HFFc6 (cell line): ENCODE data around the gene TAS2R1. TPM values are rescaled to one million over a fixed set of nuclear protein-coding genes. Genes with fewer than 3 reads are reported as not detected.
A peak's percentile ranks its signal among the peaks of the same experiment; 100 is the strongest.
"Not testable (repeated sequence)": the region's sequence is repeated elsewhere in the genome, so short reads cannot be mapped to it uniquely, and the experiment has no call there.

Experiments used
- DNase-seq: peaks from one replicate; pipeline ENCODE4 v3.0.0-alpha.2; 2018
- H3K27ac Mint-ChIP-seq: 2 replicates; pipeline ENCODE4 v1.8.0; 2020; ENCODE audit warnings: mild to moderate bottlenecking, mixed read lengths
- H3K27me3 Mint-ChIP-seq: 2 replicates; pipeline ENCODE4 v1.8.0; 2021; ENCODE audit warnings: mild to moderate bottlenecking, moderate library complexity, mixed read lengths; ENCODE audit not compliant: insufficient read depth
- H3K36me3 Mint-ChIP-seq: 2 replicates; pipeline ENCODE4 v1.8.0; 2021; ENCODE audit warnings: low read depth, mixed read lengths
- H3K4me1 Mint-ChIP-seq: 2 replicates; pipeline ENCODE4 v1.8.0; 2020; ENCODE audit warnings: low read depth, mixed read lengths
- H3K4me3 Mint-ChIP-seq: 2 replicates; pipeline ENCODE4 v1.8.0; 2020; ENCODE audit warnings: mild to moderate bottlenecking, moderate library complexity, mixed read lengths
- H3K9me3 Mint-ChIP-seq: 2 replicates; pipeline ENCODE4 v1.8.0; 2020; ENCODE audit warnings: mild to moderate bottlenecking, mixed read lengths
- total RNA-seq, 6 experiments: library from RNA; stranded (reverse); fragmentation: NEBNext Ultra II Directional; extraction: Animal tissue kit (Norgen Biotek cat#: 25700); gene quantifications; 2 replicates in 1 of 6; 3 replicates in 5 of 6; pipeline ENCODE4 v1.2.3, GENCODE V29; 2021
- TF ChIP-seq, protein P1 (sequence below): fragments of 200-600 bp; sonication (generic); IDR thresholded peaks from 2 replicates; pipeline ENCODE4 v1.5.0; 2021; ENCODE audit warnings: antibody characterized with exemption, mild to moderate bottlenecking

The TAS2R1 gene
- total RNA-seq, 6 experiments from 2014 or later = 0.41 TPM; not detected in 5

DNA sequence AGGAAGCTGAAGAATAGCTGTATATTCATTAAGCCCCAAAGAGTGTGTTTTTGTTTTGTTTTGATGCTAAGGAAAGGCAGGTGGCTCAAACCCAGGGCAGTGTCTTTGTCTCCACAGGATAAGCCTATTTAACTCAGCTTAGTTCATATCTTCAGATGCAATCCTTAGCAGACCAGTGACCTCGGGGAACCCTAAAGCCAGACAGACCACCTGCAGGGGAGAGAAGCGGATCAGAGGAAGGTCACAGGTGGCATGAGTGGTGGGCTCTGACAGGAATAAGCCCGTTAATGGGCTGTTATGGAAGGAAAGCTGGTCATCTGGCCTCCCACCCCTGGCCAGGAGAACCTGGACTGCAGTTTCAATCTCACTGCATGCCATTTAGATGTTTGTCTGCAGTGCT is 30.8 kb downstream of the TAS2R1 start:
- Mint-ChIP-seq H3K27ac (no peak overlapping the region), H3K4me3 (no peak overlapping the region), H3K36me3 (no peaks in the 10 kb centered on the region), H3K9me3 (no peaks in the 10 kb centered on the region), H3K4me1 (peaks cover 28% of the 10 kb centered on the region), H3K27me3 (peaks cover 2% of the 10 kb centered on the region)
- DNase-seq = no peak
- TF ChIP-seq, protein P1, sequence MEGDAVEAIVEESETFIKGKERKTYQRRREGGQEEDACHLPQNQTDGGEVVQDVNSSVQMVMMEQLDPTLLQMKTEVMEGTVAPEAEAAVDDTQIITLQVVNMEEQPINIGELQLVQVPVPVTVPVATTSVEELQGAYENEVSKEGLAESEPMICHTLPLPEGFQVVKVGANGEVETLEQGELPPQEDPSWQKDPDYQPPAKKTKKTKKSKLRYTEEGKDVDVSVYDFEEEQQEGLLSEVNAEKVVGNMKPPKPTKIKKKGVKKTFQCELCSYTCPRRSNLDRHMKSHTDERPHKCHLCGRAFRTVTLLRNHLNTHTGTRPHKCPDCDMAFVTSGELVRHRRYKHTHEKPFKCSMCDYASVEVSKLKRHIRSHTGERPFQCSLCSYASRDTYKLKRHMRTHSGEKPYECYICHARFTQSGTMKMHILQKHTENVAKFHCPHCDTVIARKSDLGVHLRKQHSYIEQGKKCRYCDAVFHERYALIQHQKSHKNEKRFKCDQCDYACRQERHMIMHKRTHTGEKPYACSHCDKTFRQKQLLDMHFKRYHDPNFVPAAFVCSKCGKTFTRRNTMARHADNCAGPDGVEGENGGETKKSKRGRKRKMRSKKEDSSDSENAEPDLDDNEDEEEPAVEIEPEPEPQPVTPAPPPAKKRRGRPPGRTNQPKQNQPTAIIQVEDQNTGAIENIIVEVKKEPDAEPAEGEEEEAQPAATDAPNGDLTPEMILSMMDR = no peak

DNA sequence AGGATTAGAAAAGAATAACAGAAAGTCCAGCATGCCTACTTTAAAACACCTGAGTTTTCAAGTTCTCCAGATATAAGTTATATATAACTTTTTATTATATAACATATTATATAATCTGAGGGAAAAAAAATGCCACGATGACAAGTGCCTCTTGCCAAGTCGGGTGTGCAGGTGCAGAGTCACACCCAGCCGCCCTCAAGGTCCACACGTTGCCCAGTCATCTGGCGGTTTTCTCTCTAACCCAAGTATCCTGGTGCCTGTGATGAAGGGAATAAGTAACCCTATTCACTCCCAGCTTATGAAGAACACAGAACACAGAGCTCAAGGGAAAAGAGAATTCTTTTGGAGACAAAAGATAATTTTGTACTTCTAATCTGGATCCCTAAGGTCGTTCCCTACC is 31.8 kb downstream of the TAS2R1 start:
- not testable (repeated sequence) for H3K4me3 Mint-ChIP-seq, H3K27ac Mint-ChIP-seq, H3K36me3 Mint-ChIP-seq, H3K9me3 Mint-ChIP-seq, DNase-seq, H3K27me3 Mint-ChIP-seq
- peaks cover 18% of the 10 kb centered on the region for H3K4me1 Mint-ChIP-seq

DNA sequence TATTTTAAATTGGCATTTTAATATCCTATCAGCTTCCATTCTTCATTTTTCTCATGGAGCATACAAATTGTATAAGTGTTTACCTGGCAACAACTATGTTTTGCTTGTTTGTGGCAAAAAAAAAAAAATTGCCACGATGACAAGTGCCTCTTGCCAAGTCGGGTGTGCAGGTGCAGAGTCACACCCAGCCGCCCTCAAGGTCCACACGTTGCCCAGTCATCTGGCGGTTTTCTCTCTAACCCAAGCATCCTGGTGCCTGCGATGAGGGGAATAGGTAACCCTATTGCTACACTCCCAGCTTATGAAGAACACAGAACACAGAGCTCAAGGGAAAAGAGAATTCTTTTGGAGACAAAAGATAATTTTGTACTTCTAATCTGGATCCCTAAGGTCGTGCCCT is 32.8 kb downstream of the TAS2R1 start:
- H3K4me3 Mint-ChIP-seq, H3K27ac Mint-ChIP-seq, H3K9me3 Mint-ChIP-seq, DNase-seq, H3K27me3 Mint-ChIP-seq, H3K36me3 Mint-ChIP-seq: not testable (repeated sequence)
- peaks cover 16% of the 10 kb centered on the region for H3K4me1 Mint-ChIP-seq

DNA sequence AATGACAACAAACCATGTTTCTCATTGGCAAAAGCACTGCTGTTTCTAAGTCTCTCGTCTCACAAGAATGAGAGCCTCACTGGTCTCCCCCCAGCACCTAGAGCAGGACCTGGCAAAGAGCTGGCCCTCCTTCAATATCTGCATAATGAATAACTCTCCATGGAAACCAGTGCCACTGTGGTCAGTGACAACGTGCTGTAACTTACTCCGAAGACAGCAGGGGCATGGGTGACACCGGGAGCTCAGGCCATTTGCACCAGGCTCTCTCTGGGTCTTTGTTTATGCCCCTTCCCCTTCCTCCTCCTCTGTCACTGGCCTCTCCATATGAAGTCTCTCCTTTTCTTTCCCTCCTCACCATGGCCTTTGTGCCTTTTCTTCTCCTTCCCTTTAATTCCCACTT is 33.3 kb downstream of the TAS2R1 start:
- peak overlapping the region; percentile 11; the same call in 1 of the 2 replicates for H3K27ac Mint-ChIP-seq
- TF ChIP-seq, protein P1 = no peak
- DNase-seq = no peak
- H3K4me1 Mint-ChIP-seq = peaks cover 16% of the 10 kb centered on the region
- no peaks in the 10 kb centered on the region for H3K9me3 Mint-ChIP-seq
- no peaks in the 10 kb centered on the region for H3K36me3 Mint-ChIP-seq
- H3K4me3 Mint-ChIP-seq = peak overlapping the region; percentile 60
- no peaks in the 10 kb centered on the region; the same call in none of the 2 replicates for H3K27me3 Mint-ChIP-seq

DNA sequence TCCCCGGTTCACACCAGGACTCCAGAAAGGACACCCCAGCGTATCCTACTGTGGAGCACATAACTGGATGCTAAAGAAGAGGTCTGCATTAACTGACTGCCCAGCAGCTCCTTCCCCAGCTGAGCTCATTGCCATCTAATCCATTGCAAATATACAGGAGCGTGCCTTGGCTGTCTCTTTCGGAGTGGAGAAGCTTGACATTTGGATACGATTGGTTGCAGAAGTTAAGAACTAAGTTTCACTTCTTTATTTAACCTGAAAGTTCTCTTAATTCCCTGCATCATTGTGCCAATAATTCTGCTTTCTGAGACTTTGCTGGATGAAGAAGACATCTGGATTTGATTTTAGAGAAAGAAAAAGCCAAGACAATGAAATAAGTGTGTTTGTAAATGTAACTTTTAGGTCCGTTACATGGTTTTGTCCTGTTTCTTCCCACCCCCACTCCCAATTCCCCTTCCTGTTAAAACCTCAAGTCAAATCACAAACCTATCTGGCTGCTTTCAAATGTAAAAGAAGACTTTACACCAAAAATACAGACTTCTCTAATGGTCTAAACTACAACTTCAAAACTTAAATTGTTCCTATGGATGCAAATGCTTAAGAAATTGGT is 33.9 kb downstream of the TAS2R1 start:
- peak overlapping the region; percentile 60 for H3K4me3 Mint-ChIP-seq
- peaks cover 16% of the 10 kb centered on the region for H3K4me1 Mint-ChIP-seq
- no peak for DNase-seq
- H3K27me3 Mint-ChIP-seq = peaks cover 2% of the 10 kb centered on the region
- H3K27ac Mint-ChIP-seq = peak overlapping the region; percentile 11
- H3K9me3 Mint-ChIP-seq = no peaks in the 10 kb centered on the region
- TF ChIP-seq, protein P1 = no peak
- no peaks in the 10 kb centered on the region for H3K36me3 Mint-ChIP-seq

DNA sequence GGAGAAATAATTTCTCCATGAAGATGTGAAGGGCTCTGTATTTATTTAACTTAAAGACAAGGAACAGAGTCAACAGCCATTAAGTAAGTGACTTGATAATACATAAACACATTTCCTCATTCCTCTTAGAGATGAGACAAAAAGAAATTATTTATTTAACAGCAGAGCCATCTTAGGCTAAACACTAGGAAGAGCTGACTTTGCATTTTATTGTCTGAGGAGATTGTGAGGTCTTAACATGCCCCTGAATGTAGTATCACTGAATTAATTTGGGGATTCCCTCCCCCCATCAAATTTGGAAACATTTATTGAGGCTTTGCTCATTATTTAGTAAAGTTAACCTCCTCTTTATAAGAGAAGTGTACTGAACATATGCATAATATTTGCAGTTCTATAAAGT is 35.2 kb downstream of the TAS2R1 start:
- no peak overlapping the region for H3K4me3 Mint-ChIP-seq
- TF ChIP-seq, protein P1 = no peak
- H3K9me3 Mint-ChIP-seq = no peaks in the 10 kb centered on the region
- peaks cover 16% of the 10 kb centered on the region for H3K4me1 Mint-ChIP-seq
- DNase-seq = no peak
- no peaks in the 10 kb centered on the region for H3K36me3 Mint-ChIP-seq
- peaks cover 2% of the 10 kb centered on the region for H3K27me3 Mint-ChIP-seq
- no peak overlapping the region for H3K27ac Mint-ChIP-seq
